ENCODE measurements around the gene MFSD6L. TPM values are rescaled to one million over a fixed set of nuclear protein-coding genes. Genes with fewer than 3 reads are reported as not detected.

MFSD6L gene
- not detected in 2 replicates for total RNA-seq

DNA sequence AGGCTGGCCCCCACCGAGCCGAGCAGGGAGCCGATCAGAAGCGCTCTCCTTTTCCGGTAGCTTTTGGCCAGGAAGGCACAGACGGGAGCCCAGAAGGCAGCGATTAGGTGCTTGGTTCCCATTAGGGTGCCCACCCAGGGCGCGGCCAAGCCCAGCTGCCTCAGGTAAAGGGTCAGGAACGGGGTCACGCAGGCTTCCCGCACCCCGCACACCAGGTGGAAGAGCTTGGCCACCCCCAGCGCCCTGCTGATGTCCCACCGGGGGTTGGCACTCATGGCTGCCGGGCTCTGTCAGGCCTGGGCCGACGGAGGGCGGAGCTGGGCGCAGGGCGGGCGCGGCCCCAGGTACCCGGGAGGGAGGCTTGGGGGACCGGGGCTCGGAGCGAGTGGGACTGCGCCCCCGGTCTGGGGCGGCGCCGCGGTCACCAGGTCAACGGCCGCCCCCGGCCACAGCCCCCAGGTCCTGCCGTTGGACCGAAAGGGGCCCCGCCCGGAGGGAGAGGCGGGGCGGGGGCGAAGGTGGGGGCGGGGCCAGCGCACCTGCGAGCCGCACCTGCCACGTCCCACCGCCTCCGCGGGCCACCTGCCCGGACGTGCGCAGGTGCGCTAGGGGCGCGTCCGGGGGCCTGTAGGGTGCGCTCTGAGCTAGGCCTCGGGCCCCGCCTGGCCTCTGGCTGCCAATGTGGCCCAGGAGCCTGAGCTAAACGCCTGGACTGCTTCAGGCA is at the start of gene MFSD6L:
MFSD6L (minus strand) TSS at position 520 of the 724 bp plus-strand sequence; CDS start at position 275, 245 bp downstream.

DNA sequence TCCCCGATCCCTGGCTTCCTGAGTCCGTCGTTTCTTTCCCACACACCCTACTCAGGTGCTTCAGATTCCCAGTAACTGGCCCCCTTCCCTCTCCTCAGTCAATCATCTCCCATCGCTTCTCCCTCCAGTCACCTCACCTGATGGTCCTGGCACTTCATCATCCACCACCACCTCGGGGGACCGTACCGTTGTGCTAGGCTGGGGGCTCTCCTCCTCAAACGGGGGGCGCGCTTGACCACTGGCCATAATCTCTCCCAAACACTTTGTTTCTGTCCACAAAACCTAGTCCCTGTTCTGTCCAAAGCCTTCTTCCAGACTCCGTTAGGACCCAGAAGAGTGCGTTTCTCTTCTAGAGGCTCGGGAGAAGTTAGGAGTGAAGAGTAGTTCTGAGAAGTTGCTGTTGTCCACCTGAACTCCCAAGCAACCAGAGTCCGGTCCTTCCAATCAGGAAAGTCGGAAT is 41.0 kb downstream of the MFSD6L start, which contains the start of gene SPDYE4:
SPDYE4 (minus strand) TSS at position 410 of the 460 bp plus-strand sequence; CDS start at position 246, 164 bp downstream.

Other genes starting within 250 kb of the MFSD6L start
- 119 and 171 TPM in 2 replicates for gene MYH10, start 168.6 kb downstream of the MFSD6L start, total RNA-seq
- gene CCDC42, start 54.5 kb downstream of the MFSD6L start, total RNA-seq: not detected in 2 replicates
- gene SPDYE4, start 40.8 kb downstream of the MFSD6L start, total RNA-seq: not detected in 2 replicates
- not detected in 2 replicates for gene PIK3R6, start 68.3 kb upstream of the MFSD6L start, total RNA-seq
- gene PIK3R5, start 166.3 kb upstream of the MFSD6L start, total RNA-seq: under 0.01 TPM in 1 of 2 replicates, not detected in the other
- 0.32 TPM in 1 of 2 replicates, not detected in the other for gene NTN1, start 222.1 kb upstream of the MFSD6L start, total RNA-seq